ENCODE results near the gene FBXW4.
"Not testable (repeated sequence)": the region's sequence is repeated elsewhere in the genome, so short reads cannot be mapped to it uniquely, and the experiment has no call there.

Gene FBXW4

DNA sequence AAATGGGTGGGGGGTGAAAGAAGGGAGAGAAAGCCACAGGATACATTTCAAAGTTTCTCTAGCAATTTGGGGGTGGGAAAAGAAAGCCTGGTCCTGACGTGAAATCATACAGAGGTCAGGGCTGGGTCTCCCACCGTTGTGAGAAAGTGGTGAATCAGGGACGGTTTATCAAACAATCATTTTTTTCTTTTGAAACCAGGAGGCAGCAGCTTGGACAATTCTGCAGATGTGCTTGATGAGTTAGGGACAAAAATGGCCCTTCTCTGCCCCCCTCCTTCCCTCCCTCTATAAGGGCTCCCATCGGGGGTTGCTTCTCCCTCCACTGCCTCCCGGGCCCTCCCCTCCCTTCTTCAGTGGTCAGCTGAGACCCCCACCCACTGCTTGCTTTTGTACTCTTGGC, 43.6 kb downstream of the FBXW4 start:
- DNase-seq: no peak

DNA sequence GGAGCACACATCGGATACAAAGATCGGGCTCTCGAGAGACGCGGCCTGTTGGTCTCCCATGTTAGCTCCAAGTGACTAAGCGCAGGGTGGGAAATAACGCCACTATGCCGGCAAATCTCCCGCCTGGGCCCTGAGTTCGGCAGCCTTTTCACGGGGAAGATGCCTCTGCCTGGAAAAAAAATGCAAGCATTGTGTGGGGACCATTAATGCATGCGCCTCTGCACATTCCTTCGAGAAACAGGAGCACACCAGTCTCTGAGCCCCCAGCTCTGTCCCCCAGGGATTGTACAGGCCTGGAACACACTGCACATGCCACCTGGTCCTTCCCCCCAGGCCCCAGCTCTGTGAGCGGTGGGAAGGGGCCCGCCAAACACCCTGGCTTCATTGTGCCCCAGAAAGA, 44.1 kb downstream of the FBXW4 start:
- DNase-seq: no peak

DNA sequence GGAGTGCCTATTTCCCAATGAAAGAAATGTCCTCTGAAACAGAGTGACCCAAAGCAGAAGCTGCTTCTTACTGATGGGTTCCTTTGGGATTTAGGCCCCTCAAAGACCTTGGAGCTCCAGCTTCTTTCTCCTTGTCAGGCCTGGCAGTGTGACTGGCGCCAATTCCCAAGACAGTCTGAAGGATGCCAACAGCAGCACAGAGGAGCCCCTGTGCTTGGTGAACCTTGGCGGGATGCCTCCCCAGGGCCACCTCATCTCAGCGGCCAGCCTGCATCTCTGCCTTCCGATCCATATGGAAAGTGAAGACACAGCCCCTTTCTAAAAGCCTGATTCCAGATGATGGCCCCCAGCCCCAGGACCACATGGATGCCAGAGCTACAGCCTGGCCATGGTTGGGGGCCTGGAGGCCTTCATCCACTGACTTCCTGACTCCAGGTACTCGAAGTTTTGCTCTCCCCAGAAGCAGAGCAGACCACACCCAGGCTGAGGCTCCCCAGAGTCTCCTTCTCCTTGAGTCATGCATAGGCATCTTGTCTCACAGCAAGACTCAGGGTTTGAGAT, 45.4 kb downstream of the FBXW4 start:
- DNase-seq: no peak

DNA sequence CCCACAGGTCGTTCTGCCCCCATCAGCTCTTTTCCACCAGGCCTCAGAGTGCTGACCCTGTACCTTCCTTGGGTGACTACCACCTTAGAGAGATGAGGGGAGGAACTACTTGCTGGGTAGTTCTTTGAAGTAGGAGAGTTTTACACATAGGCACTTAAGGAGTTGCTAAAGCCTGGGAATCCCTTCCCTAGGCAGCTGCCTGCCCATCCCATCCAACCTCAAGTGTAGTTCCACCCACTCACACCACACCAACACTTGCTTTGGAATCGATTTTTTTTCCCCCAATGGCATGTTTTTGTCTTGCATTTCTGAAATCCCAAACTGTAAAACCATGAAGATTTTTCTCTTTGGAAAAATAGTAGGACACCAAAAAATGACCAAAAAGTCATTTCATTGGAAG, 47.7 kb downstream of the FBXW4 start:
- no peak for DNase-seq

DNA sequence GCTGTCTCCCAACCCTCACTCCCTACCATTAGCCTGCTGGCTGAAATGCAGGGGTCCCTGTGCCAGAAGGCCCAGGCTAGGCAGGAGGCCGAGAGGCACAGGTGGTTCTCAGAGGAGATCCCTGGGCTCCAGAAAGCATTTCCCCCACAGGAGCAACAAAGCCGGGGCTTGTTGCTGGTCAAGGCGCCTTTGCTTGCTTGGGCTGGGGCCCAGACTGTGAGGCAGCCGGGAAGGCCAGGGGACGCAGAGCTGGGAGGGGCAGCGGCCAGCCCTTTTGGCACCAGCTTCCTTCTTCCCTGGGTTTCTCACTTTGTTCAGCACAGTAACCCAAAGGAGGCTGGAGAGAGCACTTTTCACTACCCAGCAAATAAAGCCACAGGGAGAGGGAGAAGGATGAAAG, 48.6 kb downstream of the FBXW4 start:
- no peak for DNase-seq

DNA sequence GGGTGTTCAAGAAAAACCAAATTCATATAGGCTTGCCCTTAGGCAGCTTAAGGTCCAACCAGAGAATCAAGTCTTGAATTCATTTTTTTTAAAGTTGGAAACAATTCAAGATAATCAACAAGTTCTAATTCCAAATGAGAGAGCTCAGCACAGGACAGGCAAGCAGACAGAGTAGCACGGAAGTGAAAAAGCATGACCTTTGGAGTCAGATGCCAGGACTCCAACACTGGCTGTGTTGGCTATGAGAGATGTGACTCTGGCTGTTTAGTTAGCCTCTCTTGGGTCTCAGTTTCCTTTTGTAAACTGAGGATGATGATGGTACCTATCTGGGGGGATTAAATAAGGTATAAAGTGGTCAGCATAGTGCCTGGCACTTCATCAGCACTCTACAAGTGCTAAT, 49.3 kb downstream of the FBXW4 start:
- no peak for DNase-seq

DNA sequence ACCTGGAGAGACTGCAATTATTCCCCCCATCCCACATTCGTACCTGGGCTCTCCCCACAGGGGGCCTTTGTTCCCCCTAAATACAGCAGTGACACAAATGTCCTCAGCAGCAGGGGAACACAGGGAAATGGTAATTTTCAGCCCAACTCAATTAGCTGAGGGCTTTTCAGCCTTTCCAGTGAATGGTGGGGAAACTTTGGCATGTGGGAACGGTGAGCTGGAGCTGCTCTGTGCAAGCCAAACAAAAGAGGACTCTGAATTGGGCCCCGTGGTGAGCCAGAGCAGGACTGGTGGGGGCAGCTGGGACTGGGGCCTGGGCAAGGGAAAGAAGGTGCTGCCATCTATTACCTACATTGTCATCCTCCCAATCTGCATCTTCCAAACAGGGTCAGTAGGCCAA, 51.0 kb downstream of the FBXW4 start:
- no peak for DNase-seq

DNA sequence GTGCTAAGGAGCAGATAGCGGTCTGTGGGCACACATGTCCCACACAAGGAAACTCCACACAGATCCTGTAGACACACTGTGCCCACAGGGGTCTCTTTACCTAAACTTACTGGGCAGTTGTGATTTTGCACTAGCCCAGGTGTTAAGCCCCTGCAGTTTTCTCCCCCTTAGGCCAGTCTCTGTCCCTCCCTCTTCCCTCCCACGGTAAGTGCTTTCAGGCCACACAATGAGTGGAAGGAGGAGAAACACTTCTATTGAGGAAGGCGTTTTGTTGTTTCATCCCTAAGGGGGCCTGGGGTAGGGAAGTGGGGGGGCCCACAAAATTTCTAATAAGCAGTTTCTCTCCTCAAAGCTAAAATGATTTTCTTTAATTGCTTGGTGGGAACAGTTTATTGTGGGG, 51.4 kb downstream of the FBXW4 start:
- no peak for DNase-seq

DNA sequence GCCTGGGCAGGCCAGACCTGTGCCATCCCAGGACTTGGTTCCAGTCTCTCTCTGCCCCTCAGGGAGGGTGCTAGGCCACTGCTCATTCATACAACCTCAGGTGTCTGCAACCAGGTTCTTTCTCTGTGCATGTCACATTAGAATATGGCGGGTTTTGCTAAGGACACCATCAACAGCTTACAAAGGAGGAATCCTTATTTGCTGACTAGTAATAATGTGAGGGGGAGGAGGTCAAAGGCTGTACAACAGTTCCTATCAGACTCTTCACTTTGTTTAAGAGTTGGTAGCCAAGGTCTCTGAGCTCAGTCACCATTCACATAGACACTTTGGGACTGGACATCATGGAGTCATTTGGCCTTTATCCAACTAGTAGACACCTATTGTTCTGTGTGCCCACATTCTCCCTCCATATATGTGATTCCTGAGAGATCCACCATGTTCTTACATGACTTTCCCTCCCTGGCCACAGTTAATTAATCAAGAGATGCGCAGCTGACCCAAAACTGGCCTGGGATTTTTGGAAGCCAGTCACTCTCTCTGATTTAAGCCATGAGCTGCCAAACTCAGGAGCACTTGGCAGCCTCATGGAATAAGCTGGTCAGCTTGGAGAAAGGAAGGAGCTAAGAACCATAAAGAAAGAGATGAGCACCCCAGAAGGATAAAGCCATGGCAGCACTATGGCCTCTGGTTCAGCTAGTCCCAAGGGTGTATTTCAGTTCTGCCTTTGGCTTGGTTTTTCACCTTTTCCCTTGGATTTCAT, 55.6 kb downstream of the FBXW4 start:
- DNase-seq: no peak

DNA sequence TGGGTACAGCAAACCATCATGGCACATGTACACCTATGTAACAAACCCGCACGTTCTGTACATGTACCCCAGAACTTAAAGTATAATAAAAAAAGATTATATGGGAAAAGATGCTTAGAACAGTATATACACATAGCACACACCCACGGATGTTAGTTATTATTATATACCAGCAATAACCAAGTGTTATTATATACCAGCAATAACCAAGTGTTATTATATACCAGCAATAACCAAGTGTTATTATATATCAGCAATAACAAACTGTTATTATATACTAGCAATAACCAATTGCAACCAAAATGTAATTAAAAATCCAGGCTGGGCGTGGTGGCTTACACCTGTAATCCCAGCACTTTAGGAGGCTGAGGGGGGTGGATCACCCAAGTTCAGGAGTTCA, 61.5 kb downstream of the FBXW4 start:
- DNase-seq: not testable (repeated sequence)

DNA sequence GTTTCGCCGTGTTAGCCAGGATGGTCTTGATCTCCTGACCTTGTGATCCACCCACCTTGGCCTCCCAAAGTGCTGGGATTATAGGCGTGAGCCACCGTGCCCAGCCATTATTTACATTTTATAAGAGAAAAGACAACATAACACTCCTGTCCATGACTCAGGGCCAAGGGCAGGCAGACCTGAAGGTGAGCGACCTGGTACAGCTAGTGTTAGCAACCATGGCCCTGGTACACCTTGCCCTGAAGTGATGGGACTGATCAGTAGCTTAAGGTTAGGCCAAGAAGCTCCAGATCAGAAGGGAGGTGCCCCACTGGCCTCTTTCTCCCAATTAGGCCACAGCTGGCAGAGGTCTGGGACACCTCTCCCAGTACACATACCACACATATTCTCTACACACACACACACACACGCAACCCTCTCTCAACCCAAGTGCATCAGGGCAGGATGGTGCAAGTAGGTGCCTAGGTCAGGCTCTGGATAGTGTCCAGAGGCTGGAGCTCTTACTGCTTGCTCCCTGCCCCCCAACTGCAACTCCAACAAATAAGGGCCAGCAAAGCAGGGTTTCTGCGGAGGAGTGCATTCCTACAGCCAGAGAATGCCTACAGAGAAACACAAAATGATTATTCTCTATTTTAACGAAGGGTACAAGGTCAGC, 63.0 kb downstream of the FBXW4 start:
- DNase-seq: no peak

DNA sequence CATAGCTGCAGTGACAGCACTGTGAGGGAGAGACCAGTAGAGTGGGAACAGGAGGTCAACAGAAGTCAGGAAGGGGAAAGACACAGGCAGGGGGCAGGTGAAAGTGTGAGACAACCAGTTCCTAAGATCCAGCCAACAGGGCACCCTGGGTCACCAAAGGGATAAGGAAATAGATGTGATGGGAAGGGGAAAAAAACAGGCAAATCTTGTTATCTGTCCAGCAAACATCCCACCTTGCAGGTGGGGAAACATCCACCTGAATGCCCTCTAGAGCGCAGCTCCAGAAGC, 64.4 kb downstream of the FBXW4 start:
- DNase-seq: no peak

DNA sequence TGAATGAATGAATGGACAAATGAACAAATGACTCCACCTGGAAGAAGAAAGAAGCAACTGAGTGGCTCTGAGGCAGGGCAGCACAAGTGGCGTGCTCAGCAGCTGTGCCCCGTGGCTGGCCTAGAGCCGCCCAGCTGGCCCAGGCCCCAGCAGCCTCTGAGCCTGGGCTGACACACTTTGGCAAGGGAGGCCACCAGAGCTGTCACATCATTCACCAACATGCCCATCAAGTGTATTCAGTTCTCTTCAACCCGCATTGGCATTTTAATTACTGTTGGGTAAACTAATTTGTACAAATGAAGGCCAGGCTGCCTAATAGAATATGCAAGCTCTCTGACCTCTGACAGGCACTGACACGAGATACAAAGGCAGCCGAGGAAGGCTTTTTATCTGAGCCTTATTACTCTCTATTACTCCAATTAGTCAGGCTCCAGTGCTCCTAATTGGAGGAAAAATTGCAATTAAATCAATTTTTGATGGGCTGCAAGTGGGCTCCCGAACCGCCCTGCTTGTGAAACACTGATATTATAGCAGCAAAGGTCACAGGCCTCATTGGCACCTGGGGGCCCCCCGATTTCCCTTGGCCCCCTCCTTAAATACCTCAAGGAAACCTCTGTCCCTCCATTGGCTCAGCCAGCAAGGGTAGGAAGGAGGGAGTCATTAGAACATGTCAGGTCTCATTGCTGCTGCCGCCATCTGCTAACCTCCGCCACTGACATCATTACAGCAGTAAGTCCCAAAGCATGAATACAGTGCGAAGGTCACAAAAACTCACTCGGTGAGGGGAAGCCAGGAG, 64.9 kb downstream of the FBXW4 start:
- no peak for DNase-seq

DNA sequence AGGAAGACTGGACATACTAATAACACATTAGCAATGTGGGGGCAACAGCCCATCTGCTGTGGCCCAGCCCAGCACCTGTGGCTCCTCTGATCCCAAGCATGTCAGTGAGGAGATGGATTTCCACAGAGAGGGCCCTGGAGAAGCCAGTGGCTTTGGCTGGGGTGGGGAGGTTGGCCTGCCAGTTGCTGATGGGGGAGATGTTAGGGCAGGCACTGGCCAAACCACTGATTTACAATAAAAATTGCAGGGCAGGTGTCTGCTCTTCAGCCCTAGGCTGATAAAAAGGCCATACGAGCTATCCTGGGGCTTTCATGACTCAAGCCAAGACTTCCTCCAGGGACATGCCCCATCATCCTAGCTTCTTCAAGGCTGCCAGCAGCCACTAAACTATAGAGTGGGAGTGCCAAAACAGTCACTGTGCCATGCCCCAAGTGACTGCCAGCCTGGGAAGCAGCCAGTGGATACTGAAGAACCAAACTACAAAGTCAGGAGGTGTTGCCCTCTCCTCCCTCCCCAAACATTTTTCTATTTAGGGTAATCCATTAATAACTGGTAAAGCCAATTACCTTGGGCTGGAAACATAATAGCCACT, 69.1 kb downstream of the FBXW4 start:
- no peak for DNase-seq

DNA sequence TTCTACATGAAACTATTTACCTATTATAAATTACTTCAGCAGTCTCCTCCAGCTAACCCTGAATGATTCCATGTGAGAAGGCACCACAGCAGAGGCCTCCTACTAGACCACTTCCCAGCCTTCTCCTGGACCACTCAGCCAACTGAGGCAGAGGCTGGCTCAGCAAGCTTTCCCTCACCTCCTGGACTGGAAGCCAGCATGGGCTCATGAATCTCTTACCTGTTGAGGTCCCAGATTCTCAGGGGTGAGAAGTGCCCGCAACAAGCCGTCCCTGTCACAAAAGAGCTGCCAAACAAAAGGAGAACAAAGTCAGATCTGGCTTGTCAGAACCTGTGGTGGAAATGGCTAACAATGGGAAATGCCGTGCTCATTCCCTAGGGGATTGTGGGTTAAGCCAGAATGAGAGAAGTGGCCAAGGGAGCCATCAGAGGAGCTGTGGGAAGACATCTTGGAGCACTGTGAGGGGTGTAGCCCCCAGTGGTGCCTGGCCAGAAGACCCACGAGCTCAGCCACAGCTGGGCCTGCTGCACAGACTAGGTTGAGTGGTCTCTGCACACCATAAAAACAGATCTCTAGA, 70.4 kb downstream of the FBXW4 start:
- DNase-seq: no peak

DNA sequence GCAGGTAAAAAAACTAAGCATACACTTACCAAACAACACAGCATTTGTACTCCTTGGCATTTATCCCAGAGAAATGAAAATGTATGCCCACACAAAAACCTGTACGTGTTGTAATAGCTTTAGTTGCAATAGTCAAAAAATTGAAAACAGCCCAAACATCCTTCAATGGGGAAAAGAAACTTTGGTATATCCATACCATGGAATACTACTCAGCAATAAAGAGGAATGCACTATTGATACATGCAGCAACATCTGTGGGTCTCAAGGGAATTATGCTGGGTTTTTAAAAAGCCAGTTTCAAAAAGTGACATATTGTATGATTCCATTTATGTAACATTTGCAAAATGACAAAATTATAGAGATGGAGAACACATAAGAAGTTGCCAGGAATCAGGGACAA, 71.4 kb downstream of the FBXW4 start:
- no peak for DNase-seq

DNA sequence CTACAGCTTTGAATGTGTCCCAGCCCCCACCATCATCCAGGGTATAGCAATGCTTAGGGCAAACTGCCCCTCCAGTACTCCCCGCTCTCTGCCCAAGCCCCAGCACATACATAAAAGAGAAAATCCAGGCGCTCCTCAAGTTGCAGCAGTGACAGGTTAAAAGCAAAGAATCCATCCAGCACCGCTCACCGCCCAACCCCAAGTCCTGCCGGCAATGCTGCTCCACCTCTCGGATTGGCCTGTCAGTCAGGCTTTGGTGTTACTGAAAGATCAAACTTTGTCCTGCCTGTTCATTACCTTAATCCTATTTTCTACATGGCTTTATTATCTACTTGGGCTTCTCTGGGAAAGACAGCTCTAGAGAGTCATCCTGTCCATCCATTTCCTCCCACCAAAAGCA, 75.0 kb downstream of the FBXW4 start:
- DNase-seq: no peak

DNA sequence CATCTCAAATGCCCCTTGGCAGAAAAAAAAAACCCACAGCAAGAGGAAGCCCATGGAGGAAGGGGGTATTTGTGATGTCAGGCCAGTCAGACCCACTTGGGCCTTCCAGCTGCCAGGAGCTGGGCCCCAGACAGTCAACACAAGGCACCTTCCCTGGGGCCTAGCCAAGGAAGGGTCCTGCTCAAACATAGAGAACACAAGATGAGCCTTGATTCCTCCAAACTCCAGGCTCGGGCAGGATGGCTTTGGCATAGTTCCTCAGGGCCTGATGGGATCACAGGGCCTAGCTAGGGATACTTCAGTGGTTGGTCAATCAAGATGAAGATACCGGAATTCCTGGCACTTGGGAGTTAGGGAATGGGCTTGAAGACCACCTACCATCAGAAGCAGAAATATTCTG, 76.1 kb downstream of the FBXW4 start:
- DNase-seq: no peak

DNA sequence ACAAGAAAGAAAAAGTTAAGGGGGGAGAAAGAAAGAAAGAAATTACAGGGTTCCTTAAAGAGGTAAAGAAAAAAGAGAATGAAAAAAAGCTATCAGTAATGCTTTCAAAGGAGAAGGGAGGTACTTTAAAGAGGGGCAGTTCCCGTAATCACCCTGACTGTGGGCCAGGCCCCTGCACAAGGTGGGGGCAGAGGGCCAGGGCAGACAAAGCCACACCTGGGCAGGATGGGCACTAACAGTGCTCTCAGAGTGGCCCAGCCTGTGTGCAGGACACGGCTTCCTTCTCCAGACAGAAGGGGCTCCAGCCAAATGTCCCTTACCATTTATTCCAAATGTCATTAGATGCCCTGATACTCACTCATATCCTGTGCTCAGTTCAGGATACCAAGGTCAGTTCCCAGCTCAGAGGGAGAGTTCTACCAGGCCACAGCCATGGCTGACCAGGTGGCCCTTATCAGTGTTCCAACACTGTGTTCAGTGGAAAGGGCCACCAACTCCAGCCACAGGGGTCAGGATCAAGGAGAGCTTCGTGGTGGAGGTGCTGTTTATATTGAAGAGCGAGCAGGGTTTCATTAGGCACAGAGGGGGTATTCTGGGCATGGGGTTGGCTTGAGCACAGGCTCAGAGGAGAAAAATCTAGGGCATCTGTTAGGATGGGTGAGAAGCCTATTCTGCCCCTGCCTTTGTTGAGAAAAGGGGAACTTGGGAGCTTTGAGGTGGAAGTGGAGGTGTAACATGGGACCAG, 77.0 kb downstream of the FBXW4 start:
- no peak for DNase-seq

DNA sequence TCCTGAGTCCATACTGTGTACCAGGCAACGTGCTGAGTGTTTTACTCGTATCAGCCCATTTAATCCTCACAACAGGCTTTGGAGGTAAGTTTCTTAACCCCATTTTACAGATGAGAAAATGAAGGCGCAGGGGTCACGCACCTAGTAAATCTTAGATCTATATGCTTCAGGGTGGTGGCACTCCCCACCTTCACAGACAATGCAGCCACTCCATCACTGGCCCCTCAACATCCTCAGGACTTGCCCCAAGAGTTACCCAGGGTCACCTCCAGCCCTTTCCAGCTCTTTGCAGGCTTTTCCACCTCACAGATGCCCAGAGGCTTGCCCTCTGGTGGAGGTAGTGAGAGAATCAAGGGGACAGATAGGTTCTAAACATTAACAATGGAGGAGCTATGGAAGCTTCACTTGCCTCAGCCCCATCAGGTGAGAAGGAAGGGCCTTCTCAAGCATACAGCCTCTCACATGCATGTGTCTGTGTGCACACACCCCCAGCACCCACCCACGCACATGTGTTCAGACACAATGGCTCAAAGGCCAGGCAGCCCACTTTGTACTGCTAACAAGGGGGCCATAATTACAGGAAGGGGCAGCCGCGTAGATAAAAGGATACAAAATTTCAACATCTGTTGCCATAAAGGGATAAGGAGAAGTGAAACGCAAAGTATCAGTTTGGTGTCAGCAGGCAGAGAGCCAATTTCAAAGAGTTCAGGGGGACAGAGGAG, 77.7 kb downstream of the FBXW4 start:
- DNase-seq: no peak

DNA sequence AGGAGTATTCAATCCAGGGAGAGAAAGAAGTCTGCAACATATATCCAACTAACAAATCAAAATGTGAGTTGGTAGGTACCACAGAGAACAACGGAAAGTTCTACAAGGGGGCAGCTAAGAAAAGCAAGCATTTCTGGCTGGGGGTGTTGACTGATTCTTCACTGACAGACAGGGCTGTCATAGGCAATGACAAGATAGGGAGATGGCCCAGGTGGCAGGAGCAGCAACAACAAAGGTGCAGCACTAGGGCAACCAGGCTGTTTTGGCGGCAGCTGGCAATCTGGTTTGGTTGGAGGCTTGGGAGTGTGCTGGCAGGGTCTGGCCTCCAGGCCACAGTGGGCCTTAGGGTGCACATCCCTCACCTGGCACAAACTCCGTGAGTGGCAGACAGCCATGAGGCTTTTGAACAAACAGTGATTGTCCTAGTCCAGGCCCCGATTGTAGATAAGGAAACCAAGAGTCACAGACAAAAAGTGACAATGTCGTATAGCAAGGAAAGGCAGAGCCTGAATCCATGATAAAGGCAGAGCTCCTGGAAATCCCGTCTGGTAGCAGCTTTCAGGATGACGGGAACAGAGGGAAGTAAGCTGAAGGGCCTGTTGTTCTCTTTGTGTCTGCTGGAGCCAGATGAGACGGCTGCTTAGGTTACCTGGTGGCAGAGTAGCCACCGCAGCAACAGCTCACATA, 78.4 kb downstream of the FBXW4 start:
- no peak for DNase-seq

All from activated effector memory CD4-positive, alpha-beta T cell treated with anti-CD3 and anti-CD28 coated beads, Interleukin-2, amount 50 U/mL, for 16 hours (primary cell).